Measurements from ENCODE around the gene LSP1. TPM values are rescaled to one million over a fixed set of nuclear protein-coding genes. Genes with fewer than 3 reads are reported as not detected.

Gene LSP1
- total RNA-seq, 1 donor from 2014 or later = 41.9 TPM

DNA sequence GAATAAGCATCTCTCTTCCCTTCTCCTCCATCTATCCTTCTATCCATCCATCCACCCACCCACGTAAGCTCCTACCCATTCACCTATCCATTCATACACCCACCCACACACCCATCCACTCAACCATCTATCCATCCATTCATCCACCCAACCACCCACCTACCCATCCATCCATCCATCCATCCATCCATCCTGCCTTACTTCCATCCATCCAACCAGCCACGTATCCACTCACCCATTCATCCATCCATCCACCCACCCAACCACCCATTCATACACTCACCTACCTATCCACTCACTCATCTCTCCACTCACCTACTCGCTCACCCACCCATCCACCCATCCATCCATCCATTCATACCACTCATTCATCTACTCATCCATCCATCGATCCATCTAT lies 79.8 kb downstream of the LSP1 start:
- Histone ChIP-seq H3K9me3 (no peaks in the 10 kb centered on the region), H3K27me3 (no peaks in the 10 kb centered on the region), H3K36me3 (no peaks in the 10 kb centered on the region), H3K4me1 (no peaks in the 10 kb centered on the region), H3K27ac (no peak overlapping the region), H3K4me3 (no peak overlapping the region)
- intact Hi-C loops (cut with DNase I) = no loop called here
- TF ChIP-seq, protein P1, sequence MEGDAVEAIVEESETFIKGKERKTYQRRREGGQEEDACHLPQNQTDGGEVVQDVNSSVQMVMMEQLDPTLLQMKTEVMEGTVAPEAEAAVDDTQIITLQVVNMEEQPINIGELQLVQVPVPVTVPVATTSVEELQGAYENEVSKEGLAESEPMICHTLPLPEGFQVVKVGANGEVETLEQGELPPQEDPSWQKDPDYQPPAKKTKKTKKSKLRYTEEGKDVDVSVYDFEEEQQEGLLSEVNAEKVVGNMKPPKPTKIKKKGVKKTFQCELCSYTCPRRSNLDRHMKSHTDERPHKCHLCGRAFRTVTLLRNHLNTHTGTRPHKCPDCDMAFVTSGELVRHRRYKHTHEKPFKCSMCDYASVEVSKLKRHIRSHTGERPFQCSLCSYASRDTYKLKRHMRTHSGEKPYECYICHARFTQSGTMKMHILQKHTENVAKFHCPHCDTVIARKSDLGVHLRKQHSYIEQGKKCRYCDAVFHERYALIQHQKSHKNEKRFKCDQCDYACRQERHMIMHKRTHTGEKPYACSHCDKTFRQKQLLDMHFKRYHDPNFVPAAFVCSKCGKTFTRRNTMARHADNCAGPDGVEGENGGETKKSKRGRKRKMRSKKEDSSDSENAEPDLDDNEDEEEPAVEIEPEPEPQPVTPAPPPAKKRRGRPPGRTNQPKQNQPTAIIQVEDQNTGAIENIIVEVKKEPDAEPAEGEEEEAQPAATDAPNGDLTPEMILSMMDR (IDR thresholded peaks at IDR 0.05) = no peak
- no peak for DNase-seq (ENCODE audit: low spot score in 2 of 2)

DNA sequence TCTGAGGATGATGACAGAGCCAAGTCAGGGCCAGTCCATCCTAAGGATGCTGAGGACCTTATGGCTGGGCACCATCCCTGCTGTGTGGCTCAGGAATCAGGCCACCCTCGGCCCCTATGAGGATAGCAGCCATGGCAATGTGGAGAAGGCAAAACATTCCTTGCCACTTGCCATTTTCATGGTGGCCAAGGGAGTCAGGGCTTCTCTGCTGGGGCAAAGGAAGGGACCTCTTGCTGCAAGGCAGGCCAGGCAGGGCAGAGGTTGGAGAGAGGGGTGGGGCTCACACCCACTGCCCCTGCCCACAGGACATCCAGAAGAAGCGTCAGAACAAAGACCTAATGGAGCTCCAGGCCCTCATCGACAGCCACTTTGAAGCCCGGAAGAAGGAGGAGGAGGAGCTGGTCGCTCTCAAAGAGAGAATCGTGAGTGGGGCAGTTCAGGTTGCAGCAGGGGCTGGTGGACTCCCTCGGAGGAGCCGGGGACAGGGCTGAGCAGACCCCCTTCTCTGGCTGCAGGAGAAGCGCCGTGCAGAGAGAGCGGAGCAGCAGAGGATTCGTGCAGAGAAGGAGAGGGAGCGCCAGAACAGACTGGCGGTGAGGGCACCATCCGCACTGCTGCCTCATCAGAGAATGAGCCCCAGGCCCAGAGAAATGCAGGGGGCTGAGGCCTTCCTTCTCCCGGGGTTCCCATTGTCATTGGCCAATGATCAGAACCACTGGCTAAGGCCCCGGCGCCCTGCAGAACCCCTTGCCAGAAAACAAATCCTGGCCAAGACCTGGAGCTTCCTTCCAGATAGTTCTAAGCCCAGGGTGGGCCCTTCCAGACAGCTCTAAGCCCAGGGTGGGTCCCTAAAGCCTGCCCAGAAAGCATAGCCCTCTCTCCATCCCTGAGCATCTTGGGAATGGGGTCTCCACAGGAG lies 80.8 kb downstream of the LSP1 start:
- Histone ChIP-seq H3K9me3 (no peaks in the 10 kb centered on the region), H3K4me3 (no peak overlapping the region), H3K27me3 (no peaks in the 10 kb centered on the region), H3K36me3 (no peaks in the 10 kb centered on the region), H3K4me1 (no peaks in the 10 kb centered on the region), H3K27ac (no peak overlapping the region)
- no peak for DNase-seq (ENCODE audit: low spot score in 2 of 2)
- intact Hi-C loops (cut with DNase I) = no loop called here
- TF ChIP-seq, protein P1 (IDR thresholded peaks at IDR 0.05) = no peak

DNA sequence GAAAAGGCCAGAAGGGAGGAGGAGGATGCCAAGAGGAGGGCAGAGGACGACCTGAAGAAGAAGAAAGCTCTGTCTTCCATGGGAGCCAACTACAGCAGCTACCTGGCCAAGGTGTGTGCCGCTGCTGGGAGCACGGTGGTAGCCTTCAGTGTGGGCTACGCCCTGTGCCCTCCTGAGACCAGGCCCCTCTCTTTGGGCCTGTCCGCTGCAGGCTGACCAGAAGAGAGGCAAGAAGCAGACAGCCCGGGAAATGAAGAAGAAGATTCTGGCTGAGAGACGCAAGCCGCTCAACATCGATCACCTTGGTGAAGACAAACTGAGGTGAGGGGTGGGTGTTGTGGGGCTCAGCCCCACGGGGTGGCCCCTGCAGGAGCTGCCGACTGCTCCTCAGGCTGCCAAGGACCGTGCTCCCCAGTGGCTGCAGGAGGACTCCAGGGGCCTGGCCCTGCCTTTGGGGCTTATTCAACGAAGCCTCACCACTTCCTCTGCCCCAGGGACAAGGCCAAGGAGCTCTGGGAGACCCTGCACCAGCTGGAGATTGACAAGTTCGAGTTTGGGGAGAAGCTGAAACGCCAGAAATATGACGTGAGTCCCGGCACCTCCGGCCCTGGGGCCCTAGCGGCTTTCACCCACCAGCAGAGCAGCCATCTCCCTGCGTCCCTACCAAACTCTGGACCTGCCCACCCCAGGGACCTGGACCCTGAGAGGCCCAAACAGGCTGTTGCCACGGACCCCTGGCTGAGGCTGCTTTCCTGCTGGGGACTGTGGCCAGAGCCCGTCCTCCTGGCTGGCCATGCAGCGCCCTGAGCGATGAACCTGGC lies 81.7 kb downstream of the LSP1 start:
- H3K4me3 ChIP-seq = no peak overlapping the region
- no peak overlapping the region for H3K27ac ChIP-seq
- TF ChIP-seq, protein P1 (IDR thresholded peaks at IDR 0.05) = no peak
- H3K4me1 ChIP-seq = no peaks in the 10 kb centered on the region
- intact Hi-C loops (cut with DNase I) = no loop called here
- no peak for DNase-seq (ENCODE audit: low spot score in 2 of 2)
- H3K36me3 ChIP-seq = no peaks in the 10 kb centered on the region
- H3K9me3 ChIP-seq = no peaks in the 10 kb centered on the region
- no peaks in the 10 kb centered on the region for H3K27me3 ChIP-seq

DNA sequence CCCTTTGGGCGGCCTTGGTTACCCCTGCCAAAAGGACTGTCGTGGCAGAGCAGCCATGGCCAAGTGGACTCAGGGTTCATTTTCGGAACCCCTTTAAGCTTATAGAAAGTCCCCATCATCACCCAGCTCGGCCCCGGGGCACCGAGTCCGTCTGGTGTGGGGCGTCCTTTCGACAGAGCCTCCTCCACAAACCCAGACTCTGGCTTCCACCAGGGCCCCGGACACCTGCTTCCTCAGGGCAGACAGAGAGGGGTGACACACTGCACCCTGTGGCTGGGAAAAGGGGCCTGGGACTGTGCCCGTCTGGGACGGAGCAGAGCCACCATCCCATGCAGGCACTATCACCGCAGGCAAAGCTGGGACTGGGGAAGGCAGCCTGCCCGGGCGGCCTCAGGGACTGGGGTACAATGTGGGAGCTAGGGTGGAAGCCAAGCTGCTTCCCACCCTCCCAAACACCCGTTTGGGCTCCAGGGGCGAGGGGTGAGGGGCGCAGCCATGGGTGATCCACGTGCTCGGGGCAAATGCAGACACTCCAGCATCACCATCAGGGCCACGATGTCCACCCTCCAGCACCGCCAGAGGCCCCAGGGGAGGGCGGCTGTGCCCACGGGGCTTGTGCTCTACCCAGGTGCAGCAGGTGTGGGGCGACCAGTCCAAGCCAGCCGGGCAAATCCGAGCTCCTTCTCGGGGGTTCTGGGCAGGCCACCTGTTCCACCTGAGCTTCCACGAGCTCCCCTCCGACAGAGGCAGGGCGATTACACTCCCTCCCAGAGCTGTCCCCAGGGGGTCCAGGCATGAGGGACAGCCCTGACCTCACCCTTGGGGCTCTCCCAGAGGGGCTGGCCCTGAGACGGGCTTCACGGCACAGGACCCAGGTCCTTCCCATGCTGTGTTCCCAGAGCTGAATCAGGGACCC lies 82.5 kb downstream of the LSP1 start:
- TF ChIP-seq, protein P1 (IDR thresholded peaks at IDR 0.05) = no peak
- Histone ChIP-seq H3K4me1 (no peaks in the 10 kb centered on the region), H3K27ac (no peak overlapping the region), H3K9me3 (no peaks in the 10 kb centered on the region), H3K27me3 (no peaks in the 10 kb centered on the region), H3K36me3 (no peaks in the 10 kb centered on the region), H3K4me3 (no peak overlapping the region)
- peak in 1 of 2 donors; percentile 56 for DNase-seq (ENCODE audit: low spot score in 2 of 2)
- intact Hi-C loops (cut with DNase I) = no loop called here
